ENCODE data around the gene VPS37B. TPM values are rescaled to one million over a fixed set of nuclear protein-coding genes. Genes with fewer than 3 reads are reported as not detected.

VPS37B gene
- polyA plus RNA-seq, 1 of the 3 experiments (the other 2 are of a cell fraction) = 41.1 TPM

GRCh38 chr12:122841544-122842321 is 54.2 kb downstream of the VPS37B start (continued):
- TF ChIP-seq ZBTB33 (IDR thresholded peaks at IDR 0.05; ENCODE audit: borderline replicate concordance, low read depth) = no peak
- no peak for TF ChIP-seq CTCF (IDR thresholded peaks at IDR 0.05)
- TF ChIP-seq TCF12 (IDR thresholded peaks at IDR 0.05) = no peak
- TF ChIP-seq ELF1 (IDR thresholded peaks at IDR 0.05) = no peak

DNA sequence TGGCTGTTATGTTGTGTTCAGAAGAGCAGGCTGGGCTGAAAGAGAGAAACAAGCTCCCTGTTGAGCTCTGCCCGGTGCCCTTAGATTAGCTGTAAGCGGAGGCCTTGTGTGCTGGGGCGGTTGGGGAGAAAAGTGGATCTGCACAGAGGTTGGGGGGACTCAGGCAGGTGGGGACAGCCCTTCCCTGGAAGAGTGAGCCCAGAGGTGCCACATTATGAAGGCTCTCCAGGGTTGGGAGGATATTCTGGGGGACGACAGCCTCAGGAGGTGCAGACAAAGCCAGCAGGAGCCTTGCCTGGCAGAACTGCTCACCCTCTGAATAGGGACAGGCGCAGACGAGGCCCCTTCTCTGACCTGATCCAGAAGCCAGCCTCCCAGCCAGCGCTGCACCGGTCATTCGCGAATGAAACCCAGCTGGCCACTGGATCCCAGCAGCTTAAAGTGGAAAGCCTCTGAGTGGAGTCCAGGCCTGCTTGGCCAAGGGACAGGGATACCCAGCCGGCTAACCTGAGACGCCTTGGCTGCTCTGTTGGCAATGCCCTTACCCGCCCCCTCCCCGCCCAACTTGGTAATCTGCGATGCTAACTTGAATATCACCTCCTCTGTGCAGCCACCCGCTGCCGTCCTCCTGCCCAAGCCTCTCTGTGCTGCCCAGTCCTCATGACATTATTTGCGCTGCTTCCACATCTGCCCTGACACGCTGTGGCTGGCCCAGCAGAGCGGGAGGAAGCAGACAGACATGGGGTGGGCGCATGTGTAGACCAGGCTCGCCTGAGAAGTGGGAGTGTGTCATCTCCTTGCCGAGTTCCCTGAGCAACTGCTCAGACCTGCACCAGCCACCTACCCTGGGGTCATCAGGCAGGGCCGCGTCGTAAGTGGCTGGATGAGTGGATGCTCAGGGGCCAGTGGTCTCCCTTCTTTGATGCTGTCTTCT is 55.1 kb downstream of the VPS37B start:
- peaks cover 27% of the 10 kb centered on the region for H3K79me2 ChIP-seq (ENCODE audit: insufficient read depth)

DNA sequence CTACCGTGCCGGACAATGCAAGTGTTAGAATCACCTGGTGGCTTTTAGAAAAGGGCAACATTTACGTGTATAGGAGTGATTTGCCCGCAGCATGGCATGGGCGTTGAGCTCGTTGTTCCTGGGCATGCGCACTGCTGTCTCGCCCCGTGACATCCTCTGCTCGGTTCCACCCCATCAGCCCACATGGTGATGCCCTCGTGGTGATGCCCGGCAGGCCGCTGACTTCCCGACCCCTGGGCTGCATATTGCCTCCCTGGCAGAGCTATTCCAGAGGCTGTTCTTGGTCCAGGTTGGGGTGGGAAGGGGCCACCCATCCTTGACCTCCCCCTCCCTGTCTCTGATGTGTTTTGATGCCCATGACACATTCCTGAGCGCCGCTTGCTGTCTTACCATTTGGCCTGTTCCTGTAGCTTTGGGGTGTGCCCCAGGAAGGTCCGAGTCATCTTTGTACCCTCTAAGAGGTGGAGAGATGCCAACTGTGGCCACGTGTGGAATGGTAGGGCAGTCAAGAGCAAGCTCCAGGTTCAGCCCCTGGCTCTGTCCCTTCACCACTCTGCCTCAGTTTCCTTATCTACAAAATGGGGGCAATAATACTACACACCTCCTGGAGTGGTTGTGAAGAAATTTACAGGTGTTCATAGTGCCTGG is 55.9 kb downstream of the VPS37B start:
- peaks cover 18 to 56% of the 10 kb centered on the region in 2 experiments for H3K4me1 ChIP-seq (ENCODE audit: control insufficient read depth in 1 of 2, insufficient read depth in 2 of 2, low read depth in 1 of 2, low read length in 1 of 2)
- no peak overlapping the region for H3K4me3 ChIP-seq (ENCODE audit: low read depth in 2 of 2, low read length in 1 of 2)
- H3K27me3 ChIP-seq (ENCODE audit: insufficient read depth) = no peaks in the 10 kb centered on the region
- no peaks in the 10 kb centered on the region for H3K9me2 ChIP-seq
- 92% methylated on average over 18 of the region's 18 CpGs for WGBS (ENCODE audit: low lambda C conversion rate)
- no peaks in the 10 kb centered on the region for H4K20me1 ChIP-seq (ENCODE audit: insufficient read depth)
- H3K9ac ChIP-seq = no peak overlapping the region
- no peaks in the 10 kb centered on the region for H3K36me3 ChIP-seq (replicated peaks in 1 of 2; ENCODE audit: control insufficient read depth in 1 of 2, insufficient read depth in 2 of 2, low read length in 1 of 2)
- no peak overlapping the region for H3K4me2 ChIP-seq
- peaks cover 27% of the 10 kb centered on the region for H3K79me2 ChIP-seq (ENCODE audit: insufficient read depth)
- ChIA-PET POLR2A (interaction anchor here (0.6 to 0.7 kb wide), 2 partner anchors 13 to 152 kb away, joined by 3 read pairs; no protein-coding TSS in a partner anchor), CTCF (interaction anchor here (0.7 to 2.1 kb wide), 4 partner anchors 21 to 203 kb away, joined by 3 to 16 read pairs (median 4); no protein-coding TSS in a partner anchor)
- no peak for DNase-seq
- peak overlapping the region in 1 of 2 experiments; percentile 36; a peak in 1 of 4 replicates for H3K27ac ChIP-seq (ENCODE audit: low read depth in 2 of 2, low read length in 1 of 2)
- H2AFZ ChIP-seq (ENCODE audit: low read depth) = no peak overlapping the region
- H3F3A ChIP-seq (replicated peaks; ENCODE audit: insufficient read depth) = peaks cover 20% of the 10 kb centered on the region
- H3K9me3 ChIP-seq = no peaks in the 10 kb centered on the region
- no peak for TF ChIP-seq FOXJ3 (CRISPR knock-in tag; IDR thresholded peaks at IDR 0.05)
- no peak for TF ChIP-seq MAX (IDR thresholded peaks at IDR 0.05; ENCODE audit: low read depth)
- no peak for TF ChIP-seq TEAD4 (IDR thresholded peaks at IDR 0.05; ENCODE audit: borderline replicate concordance, insufficient read depth)
- no peak for TF ChIP-seq EP300 (IDR thresholded peaks at IDR 0.05; ENCODE audit: borderline replicate concordance in 1 of 2, low read depth in 1 of 2, low read length in 1 of 2)
- no peak for TF ChIP-seq ZBTB33 (IDR thresholded peaks at IDR 0.05; ENCODE audit: borderline replicate concordance, low read depth)
- TF ChIP-seq SMC3 (IDR thresholded peaks at IDR 0.05; ENCODE audit: low read depth, low read length) = no peak
- no peak for TF ChIP-seq EZH2phosphoT487 (IDR thresholded peaks at IDR 0.05; ENCODE audit: borderline replicate concordance, low read depth)
- TF ChIP-seq MEF2A (IDR thresholded peaks at IDR 0.05; ENCODE audit: borderline replicate concordance, low read depth) = no peak
- TF ChIP-seq TCF12 (IDR thresholded peaks at IDR 0.05) = no peak

More for the DNA sequence above, 55.1 kb downstream of the VPS37B start:
- H3K9ac ChIP-seq = no peak overlapping the region
- no peaks in the 10 kb centered on the region for H4K20me1 ChIP-seq (ENCODE audit: insufficient read depth)
- H3K36me3 ChIP-seq (replicated peaks in 1 of 2; ENCODE audit: control insufficient read depth in 1 of 2, insufficient read depth in 2 of 2, low read length in 1 of 2) = no peaks in the 10 kb centered on the region
- no peaks in the 10 kb centered on the region for H3K27me3 ChIP-seq (ENCODE audit: insufficient read depth)
- peak; percentile 46 for DNase-seq
- H3K9me2 ChIP-seq = no peaks in the 10 kb centered on the region
- no peaks in the 10 kb centered on the region for H3K9me3 ChIP-seq
- H3F3A ChIP-seq (replicated peaks; ENCODE audit: insufficient read depth) = peaks cover 20% of the 10 kb centered on the region
- TF ChIP-seq MEF2A (IDR thresholded peaks at IDR 0.05; ENCODE audit: borderline replicate concordance, low read depth) = no peak
- no peak overlapping the region for H2AFZ ChIP-seq (ENCODE audit: low read depth)
- H3K4me3 ChIP-seq (ENCODE audit: low read depth in 2 of 2, low read length in 1 of 2) = no peak overlapping the region
- peak overlapping the region; percentile 49 to 77 for H3K27ac ChIP-seq (ENCODE audit: low read depth in 2 of 2, low read length in 1 of 2)
- CTCF ChIA-PET = interaction anchor here (1.3 to 2.1 kb wide), 3 partner anchors 20 to 47 kb away, joined by 3 to 16 read pairs (median 4); no protein-coding TSS in a partner anchor
- POLR2A ChIA-PET = interaction anchor here (0.6 to 0.7 kb wide), 2 partner anchors 12 to 152 kb away, joined by 3 read pairs; no protein-coding TSS in a partner anchor
- peak overlapping the region; percentile 59 for H3K4me2 ChIP-seq
- H3K4me1 ChIP-seq (ENCODE audit: control insufficient read depth in 1 of 2, insufficient read depth in 2 of 2, low read depth in 1 of 2, low read length in 1 of 2) = peaks cover 18 to 64% of the 10 kb centered on the region in 2 experiments
- WGBS (ENCODE audit: low lambda C conversion rate) = 87% methylated on average over 13 of the region's 26 CpGs

Data from SK-N-SH (cell line).